ENCODE data around the gene NBAS.

NBAS gene

GRCh38 chr2:15481000-15481399, 80.1 kb downstream of the NBAS start:
- no peak overlapping the region for H3K4me3 ChIP-seq (ENCODE audit: low read length)
- no peaks in the 10 kb centered on the region for H3K27me3 ChIP-seq (ENCODE audit: low read depth, low read length)
- no peaks in the 10 kb centered on the region for H3K9me3 ChIP-seq (ENCODE audit: insufficient read depth, low read length)
- no peak overlapping the region for H3K4me2 ChIP-seq (ENCODE audit: low read length)
- no peaks in the 10 kb centered on the region for H3K79me2 ChIP-seq (ENCODE audit: low read length)
- no peaks in the 10 kb centered on the region for H4K20me1 ChIP-seq (ENCODE audit: insufficient read depth, low read length)
- H3K9ac ChIP-seq (ENCODE audit: low read length): no peak overlapping the region
- no peak overlapping the region for H2AFZ ChIP-seq (ENCODE audit: low read depth, low read length)
- no peak overlapping the region for H3K27ac ChIP-seq (ENCODE audit: low read length)
- H3K36me3 ChIP-seq (replicated peaks; ENCODE audit: low read depth, low read length): peaks cover 9% of the 10 kb centered on the region
- TF ChIP-seq, protein P1, sequence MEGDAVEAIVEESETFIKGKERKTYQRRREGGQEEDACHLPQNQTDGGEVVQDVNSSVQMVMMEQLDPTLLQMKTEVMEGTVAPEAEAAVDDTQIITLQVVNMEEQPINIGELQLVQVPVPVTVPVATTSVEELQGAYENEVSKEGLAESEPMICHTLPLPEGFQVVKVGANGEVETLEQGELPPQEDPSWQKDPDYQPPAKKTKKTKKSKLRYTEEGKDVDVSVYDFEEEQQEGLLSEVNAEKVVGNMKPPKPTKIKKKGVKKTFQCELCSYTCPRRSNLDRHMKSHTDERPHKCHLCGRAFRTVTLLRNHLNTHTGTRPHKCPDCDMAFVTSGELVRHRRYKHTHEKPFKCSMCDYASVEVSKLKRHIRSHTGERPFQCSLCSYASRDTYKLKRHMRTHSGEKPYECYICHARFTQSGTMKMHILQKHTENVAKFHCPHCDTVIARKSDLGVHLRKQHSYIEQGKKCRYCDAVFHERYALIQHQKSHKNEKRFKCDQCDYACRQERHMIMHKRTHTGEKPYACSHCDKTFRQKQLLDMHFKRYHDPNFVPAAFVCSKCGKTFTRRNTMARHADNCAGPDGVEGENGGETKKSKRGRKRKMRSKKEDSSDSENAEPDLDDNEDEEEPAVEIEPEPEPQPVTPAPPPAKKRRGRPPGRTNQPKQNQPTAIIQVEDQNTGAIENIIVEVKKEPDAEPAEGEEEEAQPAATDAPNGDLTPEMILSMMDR (IDR thresholded peaks at IDR 0.05; ENCODE audit: low read depth, low read length): no peak
- no peak for TF ChIP-seq EZH2phosphoT487 (IDR thresholded peaks at IDR 0.05; ENCODE audit: low read depth)
- no peaks in the 10 kb centered on the region for H3K4me1 ChIP-seq (ENCODE audit: low read length)

DNA sequence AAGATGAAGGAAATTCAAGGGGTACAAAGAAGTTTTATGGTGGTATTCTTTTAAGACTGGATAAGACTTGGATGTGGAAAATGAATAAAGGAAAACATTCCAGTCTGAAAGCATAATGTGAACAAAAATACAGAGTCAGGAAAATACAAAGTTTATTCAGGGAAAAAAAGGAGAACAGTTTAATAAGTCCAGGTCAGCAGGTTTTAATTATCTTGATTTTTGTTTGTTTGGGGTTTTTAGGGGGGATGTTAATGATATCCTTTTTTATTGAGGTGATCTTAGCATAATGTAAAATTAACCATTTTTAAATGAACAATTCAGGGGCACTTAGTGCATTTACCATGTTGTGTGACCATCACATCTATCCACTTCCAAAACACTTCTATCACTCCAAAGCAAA, 80.6 kb downstream of the NBAS start:
- Histone ChIP-seq H3K4me1 (ENCODE audit: low read length) (no peaks in the 10 kb centered on the region), H4K20me1 (ENCODE audit: insufficient read depth, low read length) (no peaks in the 10 kb centered on the region), H3K4me2 (ENCODE audit: low read length) (no peak overlapping the region), H3K27me3 (ENCODE audit: low read depth, low read length) (no peaks in the 10 kb centered on the region), H3K27ac (ENCODE audit: low read length) (no peak overlapping the region), H3K79me2 (ENCODE audit: low read length) (no peaks in the 10 kb centered on the region), H3K9ac (ENCODE audit: low read length) (no peak overlapping the region), H3K9me3 (ENCODE audit: insufficient read depth, low read length) (no peaks in the 10 kb centered on the region), H3K4me3 (ENCODE audit: low read length) (no peak overlapping the region), H3K36me3 (replicated peaks; ENCODE audit: low read depth, low read length) (peaks cover 8% of the 10 kb centered on the region), H2AFZ (ENCODE audit: low read depth, low read length) (no peak overlapping the region)
- TF ChIP-seq, protein P1 (IDR thresholded peaks at IDR 0.05; ENCODE audit: low read depth, low read length): no peak
- TF ChIP-seq EZH2phosphoT487 (IDR thresholded peaks at IDR 0.05; ENCODE audit: low read depth): no peak

GRCh38 chr2:15472876-15473275, 88.3 kb downstream of the NBAS start:
- H3K27ac ChIP-seq (ENCODE audit: low read length): no peak overlapping the region
- H3K4me1 ChIP-seq (ENCODE audit: low read length): no peaks in the 10 kb centered on the region
- no peak overlapping the region for H3K9ac ChIP-seq (ENCODE audit: low read length)
- H3K27me3 ChIP-seq (ENCODE audit: low read depth, low read length): no peaks in the 10 kb centered on the region
- H3K36me3 ChIP-seq (replicated peaks; ENCODE audit: low read depth, low read length): peaks cover 12% of the 10 kb centered on the region
- no peaks in the 10 kb centered on the region for H3K79me2 ChIP-seq (ENCODE audit: low read length)
- H3K9me3 ChIP-seq (ENCODE audit: insufficient read depth, low read length): no peaks in the 10 kb centered on the region
- no peak overlapping the region for H2AFZ ChIP-seq (ENCODE audit: low read depth, low read length)
- H3K4me3 ChIP-seq (ENCODE audit: low read length): no peak overlapping the region
- no peak for TF ChIP-seq EZH2phosphoT487 (IDR thresholded peaks at IDR 0.05; ENCODE audit: low read depth)
- TF ChIP-seq, protein P1 (IDR thresholded peaks at IDR 0.05; ENCODE audit: low read depth, low read length): no peak
- H3K4me2 ChIP-seq (ENCODE audit: low read length): no peak overlapping the region
- H4K20me1 ChIP-seq (ENCODE audit: insufficient read depth, low read length): no peaks in the 10 kb centered on the region

DNA sequence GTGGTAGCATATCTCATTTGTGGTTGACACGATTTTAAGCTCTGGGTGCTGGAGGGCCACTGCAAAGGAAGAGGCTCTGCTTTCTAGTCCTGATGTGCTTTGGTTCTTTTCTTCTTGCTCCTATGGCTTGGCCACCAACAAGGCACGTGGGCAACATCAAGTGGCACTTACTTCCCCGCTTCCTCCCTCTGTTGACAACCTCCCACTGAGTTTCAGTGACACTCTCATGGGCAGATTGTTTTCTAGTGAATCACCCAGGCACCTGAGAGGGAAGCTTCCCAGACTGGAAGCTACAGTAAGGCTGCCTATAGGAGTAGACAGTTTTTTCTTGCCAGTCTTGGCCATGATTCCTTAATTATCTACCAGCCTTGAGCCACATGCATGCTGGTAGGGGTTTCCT, 89.0 kb downstream of the NBAS start:
- Histone ChIP-seq H3K36me3 (replicated peaks; ENCODE audit: low read depth, low read length) (peaks cover 19% of the 10 kb centered on the region), H3K79me2 (ENCODE audit: low read length) (no peaks in the 10 kb centered on the region), H3K4me1 (ENCODE audit: low read length) (no peaks in the 10 kb centered on the region), H2AFZ (ENCODE audit: low read depth, low read length) (no peak overlapping the region), H3K4me2 (ENCODE audit: low read length) (no peak overlapping the region), H3K27ac (ENCODE audit: low read length) (no peak overlapping the region), H3K4me3 (ENCODE audit: low read length) (no peak overlapping the region), H4K20me1 (ENCODE audit: insufficient read depth, low read length) (no peaks in the 10 kb centered on the region), H3K27me3 (ENCODE audit: low read depth, low read length) (no peaks in the 10 kb centered on the region), H3K9me3 (ENCODE audit: insufficient read depth, low read length) (no peaks in the 10 kb centered on the region), H3K9ac (ENCODE audit: low read length) (no peak overlapping the region)
- TF ChIP-seq EZH2phosphoT487 (IDR thresholded peaks at IDR 0.05; ENCODE audit: low read depth): no peak
- TF ChIP-seq, protein P1 (IDR thresholded peaks at IDR 0.05; ENCODE audit: low read depth, low read length): no peak
